NOMO-1 treated with DMSO at 0.1 percent for 48 hours (cell line): Measurements from ENCODE around the gene ALS2CL.

Source experiments
- DNase-seq: peaks from one replicate; lab custom pipeline; 2025; ENCODE audit not compliant: unreplicated experiment; lab: John Stamatoyannopoulos, UW

ALS2CL gene

DNA sequence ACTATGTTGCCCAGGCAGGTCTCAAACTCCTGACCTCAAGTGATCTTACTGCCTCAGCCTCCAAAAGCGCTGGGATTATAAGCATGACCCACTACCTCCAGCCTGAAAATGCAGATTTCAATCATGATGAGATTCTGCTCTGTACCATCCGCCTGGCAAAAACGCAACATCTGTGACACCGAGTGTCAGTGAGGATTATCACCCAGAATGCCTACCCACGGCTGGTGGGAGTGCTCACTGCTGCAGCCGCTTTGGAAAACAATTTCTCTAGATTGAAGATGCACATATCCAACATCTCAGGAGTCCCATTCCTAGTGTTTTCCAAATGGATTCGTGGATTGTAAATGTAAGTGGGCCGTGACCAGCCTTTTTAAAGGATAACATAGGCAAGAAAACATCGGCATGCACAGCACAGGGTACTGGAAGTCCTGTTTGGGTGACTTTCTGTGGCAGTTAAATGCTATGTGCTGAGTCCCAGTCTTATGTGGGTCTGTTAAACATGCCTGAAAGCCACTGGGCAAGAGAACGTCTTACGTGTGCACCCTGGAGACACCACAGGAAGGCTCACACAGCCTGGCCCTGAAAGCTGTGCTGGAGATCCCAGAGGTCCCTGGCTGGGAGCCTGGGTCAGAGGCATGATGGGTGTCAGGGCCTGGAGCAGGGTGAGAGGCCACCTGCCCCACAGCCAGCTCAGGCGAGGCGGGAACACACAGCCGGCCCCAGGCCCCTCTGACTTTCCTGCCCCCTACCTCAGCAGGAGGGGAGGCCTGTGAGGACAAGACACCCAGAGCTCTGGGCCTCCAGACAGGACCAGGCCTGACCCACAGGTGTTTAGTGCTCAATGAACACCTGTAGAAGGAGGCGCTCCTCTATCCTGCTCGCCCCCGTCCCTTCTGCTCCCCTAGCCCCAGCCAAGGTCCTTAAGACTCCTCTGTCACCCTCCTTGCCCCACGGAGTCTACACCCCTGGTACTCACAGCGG, 23.3 kb upstream of the ALS2CL start:
- no peak for DNase-seq

DNA sequence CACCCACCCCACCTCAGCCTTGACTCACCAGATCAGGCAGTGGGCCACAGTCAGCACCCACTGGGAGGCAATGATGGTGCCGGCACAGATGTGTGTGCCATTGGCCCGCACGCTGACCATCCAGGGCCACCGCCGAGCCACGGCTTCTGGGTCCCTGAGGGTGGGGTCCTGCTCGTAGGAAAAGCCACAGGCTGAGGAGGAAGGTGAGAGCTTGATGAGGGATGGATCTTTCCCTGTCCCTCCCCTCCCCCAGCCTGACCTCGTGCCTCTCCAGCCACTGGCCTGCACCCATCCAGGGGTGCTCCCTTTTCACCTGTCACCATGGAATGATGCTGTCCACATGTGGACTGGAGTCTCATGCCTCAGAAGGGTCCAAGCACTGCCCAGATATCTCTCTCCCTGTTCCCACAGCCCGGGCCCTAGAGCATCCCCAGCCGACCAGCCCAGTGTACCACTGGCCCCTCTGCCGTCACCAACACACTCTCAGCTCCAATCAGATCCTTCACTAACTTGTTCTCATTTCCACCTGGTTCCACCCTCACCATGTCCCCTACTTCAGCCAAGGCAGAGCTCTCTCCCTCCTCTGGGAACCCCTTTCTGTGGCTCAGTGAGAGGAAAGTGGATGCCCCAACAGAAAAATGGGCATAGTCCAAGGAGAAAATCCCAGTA, 22.2 kb upstream of the ALS2CL start:
- no peak for DNase-seq

DNA sequence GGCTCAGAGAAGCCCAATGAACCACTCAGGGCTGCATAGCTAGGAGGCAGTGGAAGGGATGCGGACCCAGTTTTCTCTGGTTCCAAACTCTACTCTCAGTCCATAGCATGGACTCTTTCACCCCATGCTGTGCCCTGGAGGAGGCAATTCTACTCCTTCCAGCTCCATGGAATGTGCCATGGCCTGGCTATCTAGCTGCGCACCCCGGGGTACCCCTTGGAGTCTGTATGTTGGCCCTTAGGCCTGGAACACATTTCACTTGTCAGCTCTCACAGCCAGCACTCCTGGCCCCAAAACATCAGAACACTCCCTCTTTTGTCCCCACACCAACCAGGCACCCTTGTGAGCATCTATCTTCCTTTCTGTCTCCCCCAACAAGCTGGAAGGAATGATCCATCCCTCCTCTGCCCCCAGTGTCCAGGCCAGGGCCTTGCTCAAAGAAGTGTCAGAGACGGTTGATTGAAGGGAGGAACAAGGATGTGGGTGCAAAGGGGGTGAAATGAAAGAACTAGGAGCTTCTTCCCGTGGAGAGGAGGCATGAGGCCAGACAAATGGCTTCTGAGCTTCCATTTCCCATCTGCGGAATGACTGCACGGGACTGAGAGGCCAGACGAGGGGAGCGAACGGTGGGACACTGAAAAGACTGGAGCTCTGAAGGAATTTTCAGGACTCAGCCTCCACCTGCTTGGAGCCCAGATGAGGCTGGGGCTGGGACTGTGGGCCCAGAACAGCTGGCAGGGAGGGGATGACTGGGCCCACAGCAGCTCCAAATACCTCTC, 21.4 kb upstream of the ALS2CL start:
- DNase-seq = no peak

DNA sequence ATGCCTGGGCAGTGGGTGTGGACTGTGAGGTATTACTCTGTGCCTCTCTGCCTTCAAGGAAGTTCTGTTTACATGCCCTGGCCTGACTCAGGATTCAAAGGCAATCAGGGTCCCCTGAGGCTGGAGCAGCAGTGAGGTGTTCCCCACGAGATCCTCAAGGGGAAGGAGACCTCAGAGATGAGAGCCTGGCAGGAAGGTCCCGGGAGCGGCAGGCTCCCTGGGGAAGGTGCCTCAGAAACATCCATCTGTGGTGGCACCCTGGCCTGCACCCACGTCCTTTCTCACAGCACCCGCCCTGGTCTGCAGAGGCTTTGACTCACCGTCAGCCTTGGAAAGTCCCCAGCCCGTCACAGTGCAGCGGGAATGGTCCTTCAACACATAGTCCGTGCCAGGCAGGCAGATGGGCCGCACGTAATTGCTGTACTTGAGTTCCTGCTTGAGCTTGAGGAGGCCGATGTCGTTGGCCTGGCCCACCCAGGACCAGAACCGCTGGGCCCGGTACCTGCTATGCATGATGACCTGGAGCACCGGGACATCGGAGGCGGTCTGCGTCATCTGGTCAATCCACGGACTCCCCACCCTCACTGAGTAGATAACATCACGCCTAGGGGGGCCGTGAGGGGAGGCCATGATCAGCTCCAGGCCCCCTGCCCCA, 20.5 kb upstream of the ALS2CL start:
- DNase-seq = no peak

DNA sequence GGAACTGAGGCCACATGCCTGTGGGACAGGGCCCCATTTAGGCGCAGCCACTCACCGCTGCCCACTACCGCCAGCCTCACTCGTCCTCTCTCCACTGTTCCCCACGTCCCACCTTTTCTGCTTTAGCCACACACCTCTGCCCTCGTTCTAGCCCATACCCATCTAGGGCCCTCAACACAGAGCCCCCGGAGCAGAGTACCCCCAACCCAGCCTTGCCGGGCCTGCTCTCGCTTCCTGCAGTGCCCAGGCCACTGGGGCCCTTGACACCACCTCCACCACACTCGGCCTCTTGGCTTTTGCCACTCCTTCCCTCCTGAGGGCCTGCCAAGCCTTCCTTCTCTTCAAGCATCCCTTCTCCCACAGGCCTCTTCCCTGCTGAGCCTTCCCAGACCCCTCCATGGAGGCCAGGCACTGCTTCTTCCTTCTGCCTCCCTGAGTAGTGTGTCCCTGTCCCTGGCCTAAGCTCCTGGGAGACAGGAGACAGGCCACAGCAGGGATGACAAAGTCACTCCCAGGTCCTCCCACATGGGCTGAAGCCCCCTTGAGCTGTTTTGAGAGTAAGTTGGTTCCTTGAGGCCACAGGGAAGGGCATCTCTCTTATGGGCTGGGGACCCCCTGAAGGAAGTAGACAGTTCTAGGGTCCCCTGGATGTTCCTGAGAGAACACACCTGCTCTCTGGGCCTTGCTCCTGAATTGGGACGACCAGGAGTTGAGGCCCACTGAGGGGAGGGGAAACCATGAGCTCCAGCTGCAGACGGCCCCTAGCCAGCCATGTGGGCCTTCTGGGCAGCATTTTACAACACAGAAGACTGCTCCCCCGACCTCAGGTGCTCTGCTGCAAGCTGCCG, 19.8 kb upstream of the ALS2CL start:
- DNase-seq = no peak

DNA sequence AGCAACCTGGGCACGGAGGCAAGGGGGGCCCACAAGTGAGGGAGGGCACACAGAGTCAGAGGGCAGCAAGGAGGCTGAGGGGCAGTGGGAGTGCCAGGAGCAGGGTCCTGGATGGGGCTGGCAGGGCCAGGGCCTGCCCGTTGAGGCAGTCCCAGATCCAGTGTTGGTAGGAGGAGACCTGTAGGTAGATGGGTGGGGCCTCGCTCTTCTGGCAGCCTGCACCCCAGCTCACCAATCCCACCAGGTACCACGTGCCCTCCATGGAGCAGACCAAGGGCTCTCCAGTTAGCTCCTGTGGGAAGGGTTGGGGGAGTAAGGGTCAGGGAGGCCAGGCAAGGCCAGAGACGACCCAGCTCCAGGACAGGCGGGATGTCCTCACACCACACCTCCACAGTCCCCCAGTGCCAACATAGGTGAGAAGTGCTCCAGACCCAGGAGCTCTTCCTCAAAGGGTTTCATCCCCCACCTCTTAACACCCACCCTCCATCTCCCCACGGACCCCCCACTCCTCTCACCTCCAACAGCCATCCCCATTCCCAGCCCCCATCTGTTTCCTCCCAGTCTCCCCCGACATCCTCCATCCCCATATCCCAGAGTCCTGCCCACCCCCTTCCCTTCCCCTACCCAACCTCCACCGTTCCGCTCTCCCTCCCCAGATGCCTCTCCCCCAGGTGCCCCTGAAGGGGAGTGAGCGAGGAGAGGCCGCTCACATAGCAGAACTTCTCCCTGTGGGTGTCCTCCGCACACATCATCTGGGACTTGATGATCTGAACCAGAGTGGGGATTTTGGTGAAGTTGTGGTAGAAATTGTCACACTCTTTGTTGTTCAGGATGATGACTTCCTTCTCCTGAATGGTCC, 18.9 kb upstream of the ALS2CL start:
- no peak for DNase-seq

DNA sequence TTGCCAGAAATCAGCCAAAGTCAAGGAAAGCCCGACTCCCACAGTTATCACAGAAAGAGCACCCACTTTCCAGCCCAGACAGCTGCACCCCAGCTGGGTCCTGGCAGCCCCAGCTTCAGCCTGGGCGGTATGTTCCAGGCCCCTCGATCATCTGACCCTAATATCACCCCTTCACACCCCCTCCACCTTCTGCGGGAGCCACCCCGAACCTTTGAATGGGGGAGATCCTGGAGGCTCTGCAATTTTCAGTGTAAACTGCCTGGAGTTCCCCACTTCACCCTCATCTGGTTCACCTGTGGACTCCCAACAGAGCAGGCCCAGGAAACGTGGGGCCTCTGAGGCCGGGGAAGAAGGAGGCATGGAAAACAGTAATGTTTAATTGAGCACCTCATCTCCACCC, 18.3 kb upstream of the ALS2CL start:
- no peak for DNase-seq

DNA sequence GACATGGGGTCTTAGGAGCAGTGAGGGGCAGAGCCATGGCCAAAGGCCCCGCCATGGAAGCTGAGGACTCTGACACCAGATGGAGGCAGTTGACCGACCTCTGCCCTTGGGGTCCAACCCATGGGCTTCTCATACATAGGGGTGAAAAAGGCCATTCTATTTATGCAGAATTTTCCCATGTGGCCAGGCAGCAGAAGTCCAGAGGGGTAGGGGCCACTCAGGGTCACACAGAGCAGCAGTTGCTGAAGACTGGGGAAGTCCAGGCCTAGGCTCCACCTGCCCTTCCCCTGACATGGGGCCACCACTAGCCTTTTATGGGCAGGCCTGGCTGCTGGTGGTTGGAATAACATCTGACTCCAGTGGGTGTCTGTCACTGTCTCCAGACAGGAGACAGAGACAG, 17.8 kb upstream of the ALS2CL start:
- no peak for DNase-seq

DNA sequence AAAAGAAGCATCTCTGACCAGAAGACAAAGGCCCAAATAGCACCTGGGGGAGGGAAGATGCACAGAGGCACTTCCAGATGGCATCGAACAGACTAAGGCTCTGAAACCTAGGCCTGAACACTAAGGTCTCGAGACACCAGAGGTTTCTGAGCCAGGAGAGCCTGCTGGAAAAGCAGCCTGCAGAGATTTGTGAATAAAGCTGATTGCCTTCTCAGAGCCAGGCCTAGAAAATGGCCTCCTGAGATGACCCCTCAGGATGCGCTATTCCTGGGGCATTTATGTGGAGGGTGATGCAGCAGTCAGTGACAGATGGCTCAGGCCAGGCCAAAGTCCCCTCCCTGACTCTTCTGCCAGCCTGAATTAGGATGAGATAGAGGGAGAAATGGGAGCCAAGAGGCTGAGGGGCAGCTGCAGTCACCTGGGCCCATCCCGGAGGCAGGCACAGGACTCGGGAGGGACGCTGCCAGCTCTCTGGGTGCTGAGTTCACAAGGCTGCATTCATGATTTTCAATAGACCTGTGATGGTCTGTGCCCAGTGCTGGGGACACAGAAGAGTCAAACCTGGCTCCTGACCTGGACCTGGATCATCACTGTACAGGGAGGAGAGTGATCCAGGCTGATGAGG, 17.3 kb upstream of the ALS2CL start:
- DNase-seq = no peak

DNA sequence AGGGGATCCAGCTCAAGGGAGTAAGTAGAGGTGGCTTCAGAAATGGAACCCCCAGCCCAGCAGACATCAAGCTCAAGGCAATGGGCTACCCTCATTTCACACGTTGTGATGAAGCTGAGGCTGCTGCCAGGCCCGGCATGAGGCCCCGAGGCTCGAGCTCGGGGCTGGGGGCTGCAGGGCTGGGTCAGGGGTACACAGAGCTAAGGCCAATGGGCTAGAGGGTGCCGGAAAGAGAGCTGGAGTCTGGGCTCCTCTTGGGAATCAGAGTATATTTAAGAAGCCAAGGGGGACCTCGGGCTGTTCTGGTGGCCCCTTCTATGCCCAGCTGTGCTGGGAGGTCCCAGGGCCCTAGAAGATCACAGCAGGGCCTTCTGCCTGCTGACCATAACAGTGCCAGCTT, 16.8 kb upstream of the ALS2CL start:
- no peak for DNase-seq

DNA sequence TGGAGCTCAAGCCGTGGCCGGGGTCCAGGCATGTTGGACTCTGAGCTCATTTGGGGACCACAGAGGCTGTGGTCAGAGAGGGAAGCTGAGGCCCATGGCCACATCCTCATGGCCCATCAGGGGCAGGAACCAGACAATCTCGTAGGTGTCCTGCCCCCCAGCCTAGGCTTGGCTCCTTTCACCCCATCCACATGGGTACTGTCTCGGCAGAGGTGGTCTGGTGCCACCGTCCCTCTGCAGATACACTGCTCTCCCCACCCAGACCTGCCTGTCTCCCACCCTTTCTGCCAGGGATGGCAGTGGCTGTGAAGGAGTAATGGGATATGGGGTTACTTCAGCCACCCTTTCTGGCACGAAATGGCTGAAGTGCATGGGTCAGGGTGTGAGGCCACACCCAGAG, 16.2 kb upstream of the ALS2CL start:
- DNase-seq = no peak

DNA sequence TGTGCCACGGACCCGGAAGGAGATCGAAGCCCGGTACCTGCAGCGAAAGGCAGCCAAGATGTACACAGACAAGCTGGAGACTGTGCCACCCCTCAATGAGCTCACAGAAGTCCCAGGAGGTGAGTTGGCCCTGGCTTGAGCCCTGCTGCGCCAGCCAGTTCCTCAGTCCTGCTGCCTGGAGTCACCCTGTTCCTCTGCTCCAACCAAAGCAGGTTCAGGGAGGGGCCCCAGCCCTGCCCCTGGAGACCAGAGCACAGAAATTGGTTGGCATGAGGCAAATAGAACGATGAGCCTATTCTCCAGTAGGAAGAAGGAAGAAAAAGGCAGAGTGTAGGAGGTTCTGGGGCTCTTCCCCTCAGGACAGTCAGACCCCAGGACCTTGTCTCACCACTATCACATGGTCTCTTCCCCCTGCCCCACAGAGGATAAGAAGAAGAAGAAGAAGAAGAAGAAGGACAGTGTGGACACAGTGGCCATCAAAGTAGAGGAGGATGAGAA, 15.7 kb upstream of the ALS2CL start:
- no peak for DNase-seq

DNA sequence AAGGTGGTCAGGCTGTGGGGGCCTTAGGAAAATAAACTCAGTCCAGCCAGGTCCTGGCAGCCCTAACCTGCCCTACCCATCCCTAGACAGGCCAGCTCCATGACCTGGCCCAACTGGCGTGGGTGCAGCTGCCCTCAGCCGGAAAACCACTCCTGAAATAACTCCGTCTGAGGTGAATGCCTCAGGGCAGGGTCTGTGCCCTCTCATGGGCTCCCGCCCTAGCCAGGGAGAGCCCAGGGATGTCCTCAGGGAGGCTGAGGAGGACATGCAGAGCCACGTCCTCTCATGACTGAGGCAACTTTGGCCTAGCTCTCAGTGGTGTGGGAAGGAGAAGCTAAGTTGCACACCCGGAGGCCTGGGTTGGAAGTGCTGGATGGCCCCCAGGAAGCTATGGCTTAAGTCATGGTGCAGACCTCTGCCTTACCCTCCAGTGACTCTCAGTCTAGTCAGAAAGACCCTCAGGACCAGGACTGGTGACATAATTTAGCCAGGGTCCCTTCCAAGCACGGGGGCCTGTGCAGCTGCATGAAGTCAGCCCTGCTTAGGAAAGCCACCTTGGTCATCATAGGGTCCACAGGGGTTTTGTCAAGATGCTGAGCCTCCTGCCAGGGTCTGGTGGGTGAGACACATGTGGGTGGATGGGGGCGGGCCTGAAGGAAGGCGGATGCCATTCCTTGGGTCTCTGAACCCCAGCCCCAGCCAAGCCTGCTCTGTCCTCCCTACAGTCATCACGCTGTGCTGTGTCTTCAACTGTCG, 15.1 kb upstream of the ALS2CL start:
- DNase-seq = no peak

DNA sequence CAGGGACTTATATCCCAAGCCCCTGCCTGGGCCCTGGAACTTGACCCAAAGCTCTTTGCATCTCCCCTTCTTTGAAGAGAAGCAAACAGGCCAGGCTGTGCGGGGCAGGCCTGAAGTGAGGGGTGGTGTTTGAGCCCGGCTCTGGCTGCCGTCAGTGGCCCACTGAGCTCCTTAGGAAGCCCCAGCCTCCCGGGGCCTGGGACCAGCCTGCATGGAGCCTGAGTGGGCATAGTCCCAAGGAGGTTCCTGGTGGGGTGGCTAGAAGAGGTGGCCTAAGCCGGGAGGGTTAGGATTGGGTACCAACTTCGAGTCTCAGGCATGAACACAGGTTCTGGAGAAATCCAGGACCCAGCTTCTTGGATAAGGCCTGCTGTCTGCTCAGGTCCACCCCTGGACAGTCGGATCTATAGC, 14.1 kb upstream of the ALS2CL start:
- DNase-seq = no peak

DNA sequence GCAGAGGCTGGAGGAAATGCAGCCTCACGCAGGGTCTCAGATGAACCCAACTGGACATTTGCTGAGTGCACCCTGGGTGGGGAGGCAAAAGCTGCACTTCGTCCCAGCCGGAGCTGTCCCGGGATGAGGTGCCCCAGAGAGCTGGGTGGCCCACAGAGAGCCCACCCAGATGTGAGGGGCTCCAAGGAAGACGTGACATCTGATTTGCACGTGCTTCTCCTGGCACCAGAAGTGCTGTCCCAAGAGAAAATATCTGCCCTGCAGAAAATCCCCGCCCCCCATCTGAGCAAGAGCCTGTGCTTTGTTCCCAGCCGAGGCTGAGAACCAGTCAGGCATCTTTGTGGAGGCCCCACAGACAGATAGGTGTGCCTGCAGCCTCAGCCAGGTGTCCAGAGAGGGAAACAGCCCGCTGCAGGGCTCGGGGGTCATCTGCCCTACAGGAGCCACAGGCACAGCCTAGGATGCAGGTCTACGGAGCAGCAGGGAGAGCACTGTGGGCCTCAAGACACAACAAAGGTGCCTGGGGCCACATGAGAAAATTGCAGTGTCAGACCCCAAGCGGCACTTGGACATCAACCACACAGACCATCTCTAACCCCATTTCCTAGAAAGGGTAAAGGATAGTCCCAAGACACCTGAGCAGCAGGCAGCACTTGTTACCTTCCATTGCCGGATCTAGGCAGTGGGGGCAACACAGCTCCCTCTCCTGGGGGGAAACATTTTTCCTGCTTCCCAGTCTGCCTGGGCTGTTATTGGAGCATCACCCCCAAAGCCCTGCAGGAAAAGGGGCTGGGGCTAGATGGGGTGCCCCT, 13.5 kb upstream of the ALS2CL start:
- DNase-seq = no peak

DNA sequence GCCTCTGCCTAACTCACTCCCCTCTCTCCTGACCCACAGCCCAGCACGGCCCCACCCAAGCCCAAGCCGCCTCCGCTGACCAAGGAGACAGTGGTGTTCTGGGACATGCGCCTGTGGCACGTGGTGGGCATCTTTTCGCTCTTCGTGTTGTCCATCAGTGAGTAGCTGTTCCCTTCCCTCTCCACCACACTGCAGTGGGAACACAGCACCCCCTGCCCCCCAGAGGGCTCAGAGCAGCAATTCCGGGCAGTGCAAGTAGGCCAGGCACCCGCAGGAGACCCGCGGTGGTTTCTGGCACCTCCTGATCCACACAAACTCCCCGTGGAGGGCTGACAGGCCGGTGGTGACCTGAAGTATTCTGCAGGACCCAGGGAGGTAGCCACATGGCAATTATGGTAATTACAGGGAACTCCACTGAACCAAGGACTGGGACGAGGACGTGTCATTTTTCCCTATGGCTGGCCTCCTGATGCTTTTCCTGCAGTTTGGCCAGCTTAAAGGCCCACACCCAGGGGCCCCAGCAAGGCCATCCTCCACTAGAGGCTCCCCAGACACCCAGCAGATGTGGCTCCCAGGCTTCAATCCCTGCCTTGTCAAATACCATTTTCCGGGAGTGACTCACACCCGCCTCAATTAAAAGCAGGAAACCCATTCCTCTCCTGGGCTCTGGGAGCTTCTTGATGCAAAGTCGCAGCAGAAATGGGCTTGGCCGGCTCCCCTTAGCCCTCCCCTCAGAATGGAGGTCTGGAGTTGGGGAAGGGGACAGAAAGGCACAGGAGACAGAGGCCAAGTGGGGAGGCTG, 12.5 kb upstream of the ALS2CL start:
- DNase-seq = no peak
